Mucosa of descending colon (tissue), 3 donors: ENCODE results near the gene TEF. TPM values are rescaled to one million over a fixed set of nuclear protein-coding genes. Genes with fewer than 3 reads are reported as not detected.

Source experiments
- ATAC-seq: fragments of 200-7000 bp; cut with Tn5 transposase; one replicate; pipeline ENCODE4 v1.9.1; 2020; ENCODE audit warnings: mild to moderate bottlenecking, moderate library complexity
- DNase-seq, 3 donors: peaks; one replicate each; pipeline ENCODE4 v3.0.0-alpha.2; 2020
- H3K36me3 ChIP-seq: fragments of 200-600 bp; one replicate; pipeline ENCODE4 v1.8.0; 2021; ENCODE audit warnings: low read depth, mild to moderate bottlenecking
- H3K4me1 ChIP-seq: fragments of 200-600 bp; one replicate; pipeline ENCODE4 v1.8.0; 2021; ENCODE audit warnings: low read depth, mild to moderate bottlenecking
- H3K4me3 ChIP-seq: fragments of 200-600 bp; one replicate; pipeline ENCODE4 v1.8.0; 2021; ENCODE audit warnings: mild to moderate bottlenecking
- H3K9me3 ChIP-seq: fragments of 200-600 bp; one replicate; pipeline ENCODE4 v1.8.0; 2021; ENCODE audit warnings: mild to moderate bottlenecking
- CTCF ChIP-seq: fragments of 200-600 bp; IDR thresholded peaks from one replicate; pipeline ENCODE4 v1.8.0; 2022; ENCODE audit warnings: antibody characterized with exemption, mild to moderate bottlenecking
- intact Hi-C, 2 donors: fragments of 100-400 bp; cut with DNase I in 1 of 2; cut with micrococcal nuclease in 1 of 2; formaldehyde crosslinking; loops; one replicate each; pipeline versions ENCODE4 v1.11.0 to v1.11.1; 2022; cut with DNase I, micrococcal nuclease
- total RNA-seq, 3 donors: library from RNA; stranded (reverse); fragmentation: NEBNext Ultra II Directional in 2 of 3; extraction: Animal tissue kit (Norgen Biotek cat#: 25700) in 2 of 3; gene quantifications; one replicate each; pipeline versions ENCODE4 v1.2.1 to v1.2.4, GENCODE V29; 2021 to 2023
- donor health status: DM: no; HTN: no; CAD: no; lungs with moderate emphysema.
- donor health status: DM: no; HTN: no; CAD: no.
- donor health status: DM: no; HTN: yes; CAD: no.

TEF gene
- total RNA-seq, 3 donors from 2014 or later, result 17.6 to 29.3 (median 28.6) TPM

GRCh38 chr22:41384128-41384527 is 2.4 kb downstream of the TEF start:
- no peak for TF ChIP-seq CTCF

GRCh38 chr22:41387341-41387740 is 5.6 kb downstream of the TEF start:
- no peak overlapping the region for H3K4me3 ChIP-seq
- H3K36me3 ChIP-seq, result peaks cover 12% of the 10 kb centered on the region
- ATAC-seq (no peak), DNase-seq (no peak)
- H3K4me1 ChIP-seq, result peaks cover 17% of the 10 kb centered on the region
- intact Hi-C loops, result no loop called here
- no peak for TF ChIP-seq CTCF
- H3K9me3 ChIP-seq, result no peaks in the 10 kb centered on the region

More at GRCh38 chr22:41384128-41384527, 2.4 kb downstream of the TEF start:
- peaks cover 12% of the 10 kb centered on the region for H3K36me3 ChIP-seq
- H3K4me3 ChIP-seq, result no peak overlapping the region
- ATAC-seq (no peak), DNase-seq (no peak)
- peaks cover 25% of the 10 kb centered on the region for H3K4me1 ChIP-seq
- intact Hi-C loops, result no loop called here
- no peaks in the 10 kb centered on the region for H3K9me3 ChIP-seq

DNA sequence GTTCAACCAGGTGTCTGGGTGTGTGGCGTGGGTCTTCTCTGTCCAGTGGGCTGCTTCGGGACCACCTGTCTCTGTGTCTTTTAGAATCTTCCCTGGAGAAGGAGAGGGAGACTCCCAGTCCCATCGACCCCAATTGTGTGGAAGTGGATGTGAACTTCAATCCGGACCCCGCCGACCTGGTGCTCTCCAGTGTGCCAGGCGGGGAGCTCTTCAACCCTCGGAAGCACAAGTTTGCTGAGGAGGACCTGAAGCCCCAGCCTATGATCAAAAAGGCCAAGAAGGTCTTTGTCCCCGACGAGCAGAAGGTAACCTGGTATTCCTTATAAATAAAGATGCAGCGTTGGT is 12.2 kb downstream of the TEF start:
- no peak for ATAC-seq
- intact Hi-C loops, result no loop called here
- DNase-seq, result no peak
- TF ChIP-seq CTCF, result no peak
- no peak overlapping the region for H3K4me3 ChIP-seq
- H3K4me1 ChIP-seq, result peaks cover 10% of the 10 kb centered on the region
- peaks cover 1% of the 10 kb centered on the region for H3K36me3 ChIP-seq
- H3K9me3 ChIP-seq, result no peaks in the 10 kb centered on the region

- intact Hi-C loops, result no loop called here
- no peak for DNase-seq
- H3K36me3 ChIP-seq, result no peaks in the 10 kb centered on the region
- peaks cover 10% of the 10 kb centered on the region for H3K4me1 ChIP-seq
- no peak for TF ChIP-seq CTCF
- no peaks in the 10 kb centered on the region for H3K9me3 ChIP-seq
- ATAC-seq, result no peak
- H3K4me3 ChIP-seq, result no peak overlapping the region
Measured at GRCh38 chr22:41395531-41396240, 13.9 kb downstream of the TEF start.

GRCh38 chr22:41397143-41397811 is 15.5 kb downstream of the TEF start:
- ATAC-seq (peak; percentile 91), DNase-seq (peak; percentile 71 to 83 (median 72))
- no peak for TF ChIP-seq CTCF
- H3K9me3 ChIP-seq, result no peaks in the 10 kb centered on the region
- no peak overlapping the region for H3K4me3 ChIP-seq
- intact Hi-C loops, result no loop called here
- peaks cover 17% of the 10 kb centered on the region for H3K4me1 ChIP-seq
- no peaks in the 10 kb centered on the region for H3K36me3 ChIP-seq
